Stomach (tissue), 9 donors: ENCODE results near the gene CFAP97D2. TPM values are rescaled to one million over a fixed set of nuclear protein-coding genes. Genes with fewer than 3 reads are reported as not detected.
A peak's percentile ranks its signal among the peaks of the same experiment; 100 is the strongest.
"Not testable (repeated sequence)": the region's sequence is repeated elsewhere in the genome, so short reads cannot be mapped to it uniquely, and the experiment has no call there.

Experiments used
- DNase-seq, 2 donors: peaks; one replicate each; pipeline versions ENCODE4 v3.0.0 to v3.0.0-alpha.2; 2013 to 2019
- H3K27ac ChIP-seq, 5 donors: fragments of 200-600 bp in 4 of 5; sonication (generic) in 4 of 5; one replicate each; pipeline ENCODE4 v1.5.1; 2013 to 2019; ENCODE audit warnings: mild to moderate bottlenecking in 1 of 5, moderate library complexity in 1 of 5
- H3K27me3 ChIP-seq, 3 donors: fragments of 200-600 bp; sonication (generic); one replicate each; pipeline ENCODE4 v1.5.1; 2017 to 2019; ENCODE audit warnings: mixed run types in 1 of 3
- H3K36me3 ChIP-seq, 4 donors: fragments of 200-600 bp; sonication (generic); 1 replicate in 3 of 4; 2 replicates in 1 of 4; pipeline ENCODE4 v1.5.1; 2016 to 2019
- H3K4me1 ChIP-seq, 4 donors: fragments of 200-600 bp; sonication (generic); one replicate each; pipeline ENCODE4 v1.5.1; 2016 to 2019
- H3K4me3 ChIP-seq, 4 donors: fragments of 200-600 bp; sonication (generic) in 3 of 4; one replicate each; pipeline ENCODE4 v1.5.1; 2016 to 2019; ENCODE audit warnings: mild to moderate bottlenecking in 1 of 4
- H3K9me3 ChIP-seq, 4 donors: fragments of 200-600 bp; sonication (generic); one replicate each; pipeline ENCODE4 v1.5.1; 2016 to 2019
- EP300 ChIP-seq: sonication (generic); formaldehyde crosslinking; IDR thresholded peaks from one replicate; pipeline ENCODE4 v1.6.1; 2017; ENCODE audit warnings: antibody characterized with exemption
- POLR2A ChIP-seq, 4 donors: fragments of 450-650 bp; IDR thresholded peaks; one replicate each; pipeline ENCODE4 v1.6.1; 2016; ENCODE audit warnings: antibody characterized with exemption in 4 of 4, control low read depth in 2 of 4, mild to moderate bottlenecking in 1 of 4, moderate library complexity in 1 of 4
- POLR2AphosphoS5 ChIP-seq, 3 donors: sonication (generic); formaldehyde crosslinking; IDR thresholded peaks; one replicate each; pipeline ENCODE4 v1.6.1; 2016; ENCODE audit warnings: antibody characterized with exemption in 3 of 3
- WGBS, 5 donors: extraction: QIAGEN DNeasy Blood & Tissue Kit in 3 of 5; methylation state at CpG; one replicate each; pipeline versions ENCODE4 v1.1.5 to v1.1.7; 2013 to 2018; 5-methylcytosine and 5-hydroxymethylcytosine counted together
- intact Hi-C: fragments of 100-400 bp; cut with DNase I; formaldehyde crosslinking; loops from one replicate; pipeline ENCODE4 v1.15.1; 2023; ENCODE audit warnings: low total_unique reads
- polyA plus RNA-seq, 3 donors: library from polyadenylated mRNA; stranded (reverse); fragments of 200-250 nt; gene quantifications; one replicate each; pipeline ENCODE4 v1.2.3, GENCODE V29; 2013
- total RNA-seq, 5 donors: library from RNA; depleted of rRNA; stranded (reverse); fragments of >200 nt; gene quantifications; one replicate each; pipeline versions ENCODE4 v1.1.0 to v1.2.3, GENCODE V29; 2014 to 2016
- TF ChIP-seq, protein P1 (sequence below), 7 experiments: fragments of 450-650 bp in 4 of 7; fragments of 200-600 bp in 3 of 7; sonication (generic) in 3 of 7; IDR thresholded peaks; one replicate each; pipeline ENCODE4 v1.5.1; 2016 to 2019; ENCODE audit warnings: antibody characterized with exemption in 7 of 7, control low read depth in 2 of 7, mild to moderate bottlenecking in 1 of 7
- donor health status: healthy with polysubstance abuse.
- donor health status: Bipolar disorder and iron deficiency.
- donor health status: healthy.

CFAP97D2 gene
- total and polyA plus RNA-seq, 8 donors, result not detected

DNA sequence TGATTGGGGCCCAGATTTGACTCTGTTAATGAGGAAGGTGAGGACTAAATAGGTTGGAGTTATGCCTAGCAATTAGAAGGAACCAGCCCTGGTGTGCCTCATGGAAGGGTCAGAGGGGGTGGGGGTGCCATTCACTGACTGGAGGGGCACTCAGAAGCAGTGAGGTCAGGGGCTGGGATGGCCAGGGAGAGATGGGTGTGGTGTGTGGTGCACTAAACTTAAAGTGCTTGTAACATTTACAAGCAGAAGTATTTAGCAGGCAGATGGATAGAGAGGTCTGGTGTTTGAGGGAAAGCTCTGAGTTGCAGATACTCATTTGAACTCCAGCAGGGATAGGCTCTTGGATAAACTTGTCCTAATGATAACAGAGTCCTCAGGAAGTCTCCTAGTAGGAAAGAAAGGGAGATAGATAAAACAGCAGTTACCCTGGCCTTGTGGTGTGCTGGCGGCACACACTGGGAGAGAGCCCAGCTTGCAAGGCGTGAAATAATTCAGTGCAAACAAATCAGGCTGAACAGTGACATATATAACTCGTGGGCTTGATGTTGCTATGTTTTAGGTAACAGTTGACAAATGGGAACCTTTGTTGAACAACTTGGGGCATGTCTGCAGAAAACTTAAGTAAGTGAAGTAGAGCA lies 82.4 kb downstream of the CFAP97D2 start:
- no peaks in the 10 kb centered on the region for H3K9me3 ChIP-seq
- peak in 1 of 2 donors; percentile 49 for DNase-seq
- no peak for TF ChIP-seq POLR2AphosphoS5 (IDR thresholded peaks at IDR 0.05)
- TF ChIP-seq EP300, result no peak
- TF ChIP-seq, protein P1, sequence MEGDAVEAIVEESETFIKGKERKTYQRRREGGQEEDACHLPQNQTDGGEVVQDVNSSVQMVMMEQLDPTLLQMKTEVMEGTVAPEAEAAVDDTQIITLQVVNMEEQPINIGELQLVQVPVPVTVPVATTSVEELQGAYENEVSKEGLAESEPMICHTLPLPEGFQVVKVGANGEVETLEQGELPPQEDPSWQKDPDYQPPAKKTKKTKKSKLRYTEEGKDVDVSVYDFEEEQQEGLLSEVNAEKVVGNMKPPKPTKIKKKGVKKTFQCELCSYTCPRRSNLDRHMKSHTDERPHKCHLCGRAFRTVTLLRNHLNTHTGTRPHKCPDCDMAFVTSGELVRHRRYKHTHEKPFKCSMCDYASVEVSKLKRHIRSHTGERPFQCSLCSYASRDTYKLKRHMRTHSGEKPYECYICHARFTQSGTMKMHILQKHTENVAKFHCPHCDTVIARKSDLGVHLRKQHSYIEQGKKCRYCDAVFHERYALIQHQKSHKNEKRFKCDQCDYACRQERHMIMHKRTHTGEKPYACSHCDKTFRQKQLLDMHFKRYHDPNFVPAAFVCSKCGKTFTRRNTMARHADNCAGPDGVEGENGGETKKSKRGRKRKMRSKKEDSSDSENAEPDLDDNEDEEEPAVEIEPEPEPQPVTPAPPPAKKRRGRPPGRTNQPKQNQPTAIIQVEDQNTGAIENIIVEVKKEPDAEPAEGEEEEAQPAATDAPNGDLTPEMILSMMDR (IDR thresholded peaks at IDR 0.05), result no peak
- no peak for TF ChIP-seq POLR2A (IDR thresholded peaks at IDR 0.05)
- H3K27me3 ChIP-seq, result no peaks in the 10 kb centered on the region
- intact Hi-C loops, result no loop called here
- WGBS, 5 donors, result 31 to 58% (median 53%) methylated on average over 3 of the region's 3 CpGs
- H3K27ac ChIP-seq, result no peak overlapping the region
- H3K4me3 ChIP-seq, result no peak overlapping the region
- peaks cover 0 to 15% (median 9%) of the 10 kb centered on the region in 4 donors for H3K4me1 ChIP-seq
- H3K36me3 ChIP-seq, result peaks cover 64 to 100% (median 99%) of the 10 kb centered on the region in 4 donors

DNA sequence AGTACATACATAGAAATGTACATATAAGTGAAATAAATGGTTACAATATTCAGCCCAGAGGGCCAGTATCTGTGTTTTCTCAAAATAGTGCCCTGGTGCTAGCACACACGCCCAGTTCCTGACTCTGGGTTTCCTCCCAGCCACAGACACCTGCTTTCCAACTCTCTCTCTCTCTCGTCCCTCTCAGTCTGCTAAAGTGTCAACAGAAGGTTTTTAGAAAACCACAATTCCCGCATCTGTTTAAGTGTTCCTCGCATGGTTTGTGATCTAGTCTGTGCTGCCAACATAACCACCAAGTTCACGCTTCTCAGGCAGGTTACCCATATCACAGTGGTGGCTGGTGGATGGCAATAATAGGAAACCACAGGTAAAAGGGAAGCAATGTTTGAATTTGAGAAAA lies 84.5 kb downstream of the CFAP97D2 start:
- 59 to 74% (median 73%) methylated on average over 5 of the region's 5 CpGs for WGBS, 5 donors
- peak in 1 of 2 donors; percentile 13 for DNase-seq
- Histone ChIP-seq H3K9me3 (no peaks in the 10 kb centered on the region), H3K4me1 (peaks cover 0 to 9% (median 0%) of the 10 kb centered on the region in 4 donors), H3K4me3 (no peak overlapping the region), H3K27ac (no peak overlapping the region), H3K36me3 (peaks cover 81 to 100% (median 99%) of the 10 kb centered on the region in 4 donors), H3K27me3 (no peaks in the 10 kb centered on the region)
- no peak for TF ChIP-seq POLR2AphosphoS5 (IDR thresholded peaks at IDR 0.05)
- TF ChIP-seq EP300, result no peak
- TF ChIP-seq, protein P1 (IDR thresholded peaks at IDR 0.05), result no peak
- no peak for TF ChIP-seq POLR2A (IDR thresholded peaks at IDR 0.05)
- intact Hi-C loops, result no loop called here

DNA sequence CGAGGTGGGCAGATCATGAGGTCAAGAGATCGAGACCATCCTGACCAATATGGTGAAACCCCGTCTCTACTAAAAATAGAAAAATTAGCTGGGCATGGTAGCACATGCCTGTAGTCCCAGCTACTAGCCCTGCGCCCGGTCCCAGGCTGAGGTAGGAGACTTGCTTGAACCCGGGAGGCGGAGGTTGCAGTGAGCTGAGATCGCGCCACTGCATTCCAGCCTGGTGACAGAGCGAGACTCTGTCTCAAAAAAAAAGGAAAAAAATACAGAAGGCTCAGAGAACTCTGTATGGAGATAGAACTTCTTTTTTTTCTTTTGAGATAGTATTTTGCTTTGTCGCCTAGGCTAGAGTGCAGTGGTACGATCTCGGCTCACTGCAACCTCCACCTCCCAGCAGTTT lies 85.3 kb downstream of the CFAP97D2 start:
- H3K9me3 ChIP-seq, H3K4me3 ChIP-seq, H3K27ac ChIP-seq, H3K4me1 ChIP-seq, intact Hi-C loops, DNase-seq, H3K27me3 ChIP-seq: not testable (repeated sequence)
- peaks cover 79 to 100% (median 99%) of the 10 kb centered on the region in 4 donors for H3K36me3 ChIP-seq
- WGBS, 5 donors, result 95 to 98% (median 96%) methylated on average over 13 of the region's 13 CpGs

DNA sequence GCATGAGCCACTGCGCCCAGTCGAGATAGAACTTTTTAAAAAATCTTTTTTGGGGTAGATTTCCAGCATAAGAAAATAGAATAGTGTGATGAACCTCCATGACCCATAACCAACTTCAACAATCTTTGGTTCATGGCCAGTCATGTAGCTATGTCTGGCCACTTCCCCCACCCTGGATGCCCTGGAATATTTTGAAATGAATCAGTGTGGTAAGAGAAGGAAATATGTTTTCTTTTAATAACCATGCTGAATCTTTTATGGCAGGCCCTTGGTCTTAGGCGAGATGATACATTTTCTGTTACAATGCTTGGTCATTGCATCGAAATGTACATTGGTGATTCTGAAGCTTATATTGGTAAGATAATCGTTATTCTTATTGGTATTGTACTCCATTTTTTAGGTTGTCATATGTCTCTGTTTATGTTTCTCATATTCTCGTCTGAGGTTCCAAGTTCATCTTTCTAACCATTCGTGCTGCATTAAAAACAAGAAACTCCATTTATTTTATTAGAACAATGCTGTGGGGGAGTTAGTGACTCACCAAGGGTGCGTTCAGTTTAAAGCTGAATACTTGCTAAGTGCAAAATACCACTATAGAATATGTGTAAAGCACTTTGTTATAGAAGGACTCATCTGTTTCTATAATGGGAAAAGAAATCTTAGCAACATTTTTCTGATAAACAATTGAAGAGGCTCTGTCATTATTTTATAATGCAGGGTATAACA lies 86.0 kb downstream of the CFAP97D2 start:
- intact Hi-C loops, result no loop called here
- H3K9me3 ChIP-seq, result no peaks in the 10 kb centered on the region
- no peak overlapping the region for H3K4me3 ChIP-seq
- H3K4me1 ChIP-seq, result no peaks in the 10 kb centered on the region
- 92 to 95% (median 93%) methylated on average over 8 of the region's 8 CpGs for WGBS, 5 donors
- no peak for TF ChIP-seq POLR2A (IDR thresholded peaks at IDR 0.05)
- TF ChIP-seq EP300, result no peak
- TF ChIP-seq, protein P1 (IDR thresholded peaks at IDR 0.05), result no peak
- TF ChIP-seq POLR2AphosphoS5 (IDR thresholded peaks at IDR 0.05), result no peak
- H3K27ac ChIP-seq, result no peak overlapping the region
- no peaks in the 10 kb centered on the region for H3K27me3 ChIP-seq
- no peak for DNase-seq
- H3K36me3 ChIP-seq, result peaks cover 81 to 100% (median 99%) of the 10 kb centered on the region in 4 donors

DNA sequence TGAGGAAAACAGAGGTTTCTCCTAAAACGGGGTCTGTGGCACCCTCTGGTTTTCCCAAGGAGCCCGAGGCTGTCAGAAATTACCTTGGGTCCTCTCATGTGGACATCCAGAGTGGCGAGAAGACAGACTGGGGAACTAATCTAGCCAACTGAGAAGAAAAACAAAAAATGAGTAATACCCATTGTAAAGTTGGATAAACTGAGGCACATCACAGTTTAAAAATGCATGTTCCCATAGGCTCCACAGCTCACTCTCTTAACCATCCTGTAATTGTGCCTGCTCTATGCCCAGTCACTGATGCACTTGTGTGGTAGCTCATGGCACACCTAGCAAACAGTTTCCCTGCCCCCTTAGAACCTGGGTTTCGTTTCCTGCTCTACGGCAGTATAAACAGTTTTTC lies 87.2 kb downstream of the CFAP97D2 start:
- no peaks in the 10 kb centered on the region for H3K9me3 ChIP-seq
- no peaks in the 10 kb centered on the region for H3K4me1 ChIP-seq
- TF ChIP-seq EP300, result no peak
- 95 to 100% (median 95%) methylated on average over 5 of the region's 5 CpGs for WGBS, 5 donors
- no peak for DNase-seq
- H3K36me3 ChIP-seq, result peaks cover 78 to 98% (median 94%) of the 10 kb centered on the region in 4 donors
- no peak overlapping the region for H3K27ac ChIP-seq
- H3K4me3 ChIP-seq, result no peak overlapping the region
- intact Hi-C loops, result no loop called here
- no peaks in the 10 kb centered on the region for H3K27me3 ChIP-seq
